GM19395 (cell line): ENCODE measurements around the gene CYP2C19.
"Not testable (repeated sequence)": the region's sequence is repeated elsewhere in the genome, so short reads cannot be mapped to it uniquely, and the experiment has no call there.

Experiments used
- ATAC-seq: cut with Tn5 transposase; IDR thresholded peaks from one replicate; pipeline ENCODE4 v1.9.1; 2021; ENCODE audit warnings: mild to moderate bottlenecking, moderate library complexity; ENCODE audit not compliant: unreplicated experiment

CYP2C19 gene

DNA sequence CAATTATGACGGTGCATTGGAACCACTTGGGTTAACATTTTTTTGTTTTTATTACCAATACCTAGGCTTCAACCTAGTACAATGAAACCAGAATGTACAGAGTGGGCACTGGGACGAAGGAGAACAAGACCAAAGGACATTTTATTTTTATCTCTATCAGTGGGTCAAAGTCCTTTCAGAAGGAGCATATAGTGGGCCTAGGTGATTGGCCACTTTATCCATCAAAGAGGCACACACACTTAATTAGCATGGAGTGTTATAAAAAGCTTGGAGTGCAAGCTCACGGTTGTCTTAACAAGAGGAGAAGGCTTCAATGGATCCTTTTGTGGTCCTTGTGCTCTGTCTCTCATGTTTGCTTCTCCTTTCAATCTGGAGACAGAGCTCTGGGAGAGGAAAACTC is at the start of gene CYP2C19:
Gene CYP2C19 (plus strand): TSS at position 289 of the 400 bp plus-strand sequence. CDS start 25 bp downstream, at position 314.
- ATAC-seq = no peak

DNA sequence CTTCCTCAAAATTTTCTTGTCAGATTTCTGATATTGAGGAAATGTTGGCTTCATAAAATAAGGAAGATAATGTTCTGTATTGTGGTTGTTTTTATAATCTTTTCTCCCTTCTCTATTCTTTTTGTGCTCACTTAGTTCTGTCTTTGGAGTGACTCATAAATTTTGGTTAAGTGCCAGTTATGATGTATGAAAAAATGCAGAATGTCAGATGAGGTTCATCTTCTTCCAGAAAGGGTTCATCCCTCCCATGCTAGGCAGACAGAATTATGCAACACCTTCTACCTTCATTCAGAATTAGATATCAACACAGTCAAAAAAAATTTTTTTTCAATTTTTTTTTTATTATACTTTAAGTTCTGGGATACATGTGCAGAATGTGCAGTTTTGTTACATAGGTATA is 36.6 kb upstream of the CYP2C19 start:
- ATAC-seq = no peak

DNA sequence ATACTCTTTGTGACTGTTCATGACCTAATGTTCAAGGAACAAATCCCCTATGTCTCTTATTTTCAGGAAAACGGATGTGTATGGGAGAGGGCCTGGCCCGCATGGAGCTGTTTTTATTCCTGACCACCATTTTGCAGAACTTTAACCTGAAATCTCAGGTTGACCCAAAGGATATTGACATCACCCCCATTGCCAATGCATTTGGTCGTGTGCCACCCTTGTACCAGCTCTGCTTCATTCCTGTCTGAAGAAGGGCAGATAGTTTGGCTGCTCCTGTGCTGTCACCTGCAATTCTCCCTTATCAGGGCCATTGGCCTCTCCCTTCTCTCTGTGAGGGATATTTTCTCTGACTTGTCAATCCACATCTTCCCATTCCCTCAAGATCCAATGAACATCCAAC is 27.3 kb upstream of the CYP2C19 start:
- no peak for ATAC-seq

DNA sequence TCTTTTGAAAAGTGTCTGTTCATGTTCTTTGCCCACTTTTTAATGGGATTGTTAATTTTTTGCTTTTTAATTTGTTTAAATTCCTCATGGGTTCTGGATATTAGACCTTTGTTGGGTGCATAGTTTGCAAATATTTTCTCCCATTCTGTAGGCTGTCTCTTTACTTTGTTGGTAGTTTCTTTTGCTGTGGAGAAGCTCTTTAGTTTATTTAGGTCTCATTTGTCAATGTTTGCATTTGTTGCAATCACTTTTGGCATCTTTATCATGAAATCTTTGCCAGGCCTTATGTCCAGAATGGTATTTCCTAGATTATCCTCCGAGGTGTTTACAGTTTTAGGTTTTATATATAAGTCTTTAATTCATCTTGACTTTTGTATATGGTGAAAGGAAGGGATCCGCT is 23.9 kb upstream of the CYP2C19 start:
- no peak for ATAC-seq

DNA sequence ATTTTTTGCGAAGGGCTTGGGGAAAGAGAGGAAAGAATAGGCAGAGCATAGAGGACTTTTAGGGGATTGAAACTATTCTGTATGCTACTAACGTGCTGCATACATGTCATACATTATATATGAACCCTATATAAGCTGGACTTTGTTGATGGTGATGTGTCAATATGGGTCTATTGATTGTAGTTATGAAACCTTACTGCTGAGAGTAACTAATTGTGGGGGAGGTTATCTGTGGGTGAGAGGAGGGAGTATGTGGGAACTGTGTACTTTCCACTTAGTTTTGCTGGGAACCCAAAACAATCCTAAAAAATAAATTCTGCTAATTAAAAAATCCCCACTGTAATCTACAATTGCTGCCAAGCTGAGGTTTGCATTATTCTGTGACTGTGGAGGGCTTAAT is 15.3 kb upstream of the CYP2C19 start:
- ATAC-seq = no peak

DNA sequence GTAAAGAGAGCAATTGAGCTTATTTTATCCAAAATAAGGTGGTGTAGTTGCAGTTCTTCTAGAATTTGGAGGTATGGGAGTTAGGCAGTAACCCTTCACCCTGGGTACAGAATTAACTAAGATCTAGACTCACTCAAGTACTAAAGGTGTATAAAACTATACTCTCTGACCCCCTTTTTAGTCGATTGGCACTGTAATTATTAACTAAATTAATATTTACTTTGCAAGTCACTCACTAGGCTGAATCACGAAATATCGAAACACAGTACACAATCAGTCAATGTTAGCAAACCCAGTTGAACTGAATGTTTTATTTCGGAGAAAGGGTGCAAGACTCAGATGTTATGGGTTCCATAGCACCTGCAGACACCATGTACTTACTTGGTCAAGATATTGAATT is 14.6 kb upstream of the CYP2C19 start:
- ATAC-seq = no peak

DNA sequence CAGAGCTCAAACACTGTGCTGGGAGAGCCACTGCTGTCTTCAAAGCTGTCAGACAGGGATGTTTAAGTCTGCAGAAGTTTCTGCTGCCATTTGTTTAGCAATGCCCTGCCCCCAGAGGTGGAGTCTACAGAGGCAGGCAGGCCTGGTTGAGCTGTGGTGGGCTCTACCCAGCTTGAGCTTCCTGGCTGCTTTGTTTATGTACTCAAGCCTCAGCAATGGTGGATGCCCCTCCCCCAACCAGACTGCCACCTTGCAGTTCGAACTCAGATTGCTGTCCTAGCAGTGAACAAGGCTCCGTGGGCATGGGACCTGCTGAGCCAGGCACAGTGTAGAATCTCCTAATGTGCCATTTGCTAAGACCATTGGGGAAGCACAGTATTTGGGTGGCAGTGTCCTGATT is 4.6 kb upstream of the CYP2C19 start:
- no peak for ATAC-seq

DNA sequence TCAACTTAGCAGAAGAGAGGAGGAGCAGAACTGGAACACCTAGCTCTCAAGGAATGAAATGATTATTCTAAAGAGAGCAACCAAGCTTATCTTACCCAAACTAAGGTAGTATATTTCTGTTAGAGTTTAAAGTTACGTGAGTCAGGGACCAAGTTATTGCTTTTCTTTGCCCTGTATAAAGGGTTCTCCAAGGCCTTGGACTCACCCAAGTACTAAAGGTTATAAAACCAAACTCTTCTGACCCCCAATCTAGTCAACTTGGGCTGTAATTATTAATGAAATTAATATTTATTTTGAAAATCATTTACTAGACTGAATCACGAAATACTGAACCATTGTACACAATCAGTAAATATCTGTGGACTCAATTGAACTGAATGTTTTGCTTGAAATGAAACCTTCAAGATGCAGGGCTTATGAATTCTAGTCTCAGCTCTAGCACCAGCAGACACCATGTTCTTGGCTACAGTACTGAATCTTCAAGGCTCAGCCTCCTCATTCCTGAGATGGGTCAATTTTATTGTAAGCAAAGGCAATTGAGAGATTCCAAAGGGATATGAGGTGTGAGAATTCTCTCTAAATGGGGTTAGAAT is 1.8 kb upstream of the CYP2C19 start:
- ATAC-seq = no peak

DNA sequence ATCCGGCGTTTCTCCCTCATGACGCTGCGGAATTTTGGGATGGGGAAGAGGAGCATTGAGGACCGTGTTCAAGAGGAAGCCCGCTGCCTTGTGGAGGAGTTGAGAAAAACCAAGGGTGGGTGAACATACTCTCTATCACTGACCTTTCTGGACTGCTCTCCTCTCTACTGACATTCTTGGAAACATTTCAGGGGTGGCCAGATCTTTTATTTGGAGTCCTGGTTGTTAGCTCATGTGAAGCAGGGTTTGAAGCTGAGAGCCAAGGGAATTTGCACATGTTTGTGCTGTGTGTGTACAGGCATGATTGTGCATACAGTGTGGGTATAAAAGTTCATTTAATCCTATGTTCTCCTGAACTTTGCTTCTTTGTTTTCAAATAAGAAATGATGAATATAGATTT is 12.9 kb downstream of the CYP2C19 start:
- ATAC-seq = not testable (repeated sequence)

DNA sequence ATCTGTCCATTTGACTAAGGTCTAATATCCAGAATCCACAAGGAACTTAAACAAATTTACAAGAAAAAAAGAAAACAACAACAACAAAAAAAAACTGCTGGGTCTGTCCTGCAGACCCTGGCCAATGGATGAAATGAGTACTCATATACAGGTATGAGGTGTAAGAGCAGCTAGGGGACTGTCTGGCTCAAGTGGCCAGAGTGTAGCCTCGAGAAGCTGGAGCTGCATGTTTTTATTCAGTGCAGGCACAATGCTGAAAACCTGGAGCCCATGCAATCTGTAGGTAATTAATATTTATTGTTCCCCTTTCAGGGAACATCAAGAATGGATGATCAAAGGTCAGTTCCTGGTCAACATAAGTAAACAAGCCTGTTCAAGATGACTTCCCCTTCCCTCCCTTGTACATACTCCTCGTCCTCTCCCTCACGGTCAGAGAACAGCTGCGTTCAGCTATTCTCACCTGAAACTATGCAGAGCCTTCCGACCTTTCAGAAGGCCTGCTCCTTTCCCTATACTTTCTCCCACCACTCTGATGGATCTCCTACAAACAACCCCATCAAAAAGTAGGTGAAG is 15.5 kb downstream of the CYP2C19 start:
- no peak for ATAC-seq

DNA sequence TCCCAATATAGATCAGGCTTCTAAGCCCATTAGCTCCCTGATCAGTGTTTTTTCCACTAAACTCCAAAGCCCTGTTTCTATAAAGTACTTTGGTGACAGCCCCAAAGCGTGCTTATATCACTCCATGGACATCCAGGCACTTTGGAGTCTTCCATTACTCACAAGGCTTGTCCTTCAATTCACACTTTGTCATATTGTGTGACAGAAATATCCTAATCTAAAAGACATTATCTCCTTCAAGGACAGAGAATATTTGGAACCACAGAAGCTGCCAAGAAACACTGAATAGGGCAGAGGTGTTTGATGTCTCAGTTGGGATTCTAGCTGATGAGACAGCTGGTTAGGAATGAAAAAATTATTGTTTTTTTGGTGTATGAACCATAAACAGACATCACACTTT is 18.4 kb downstream of the CYP2C19 start:
- no peak for ATAC-seq

DNA sequence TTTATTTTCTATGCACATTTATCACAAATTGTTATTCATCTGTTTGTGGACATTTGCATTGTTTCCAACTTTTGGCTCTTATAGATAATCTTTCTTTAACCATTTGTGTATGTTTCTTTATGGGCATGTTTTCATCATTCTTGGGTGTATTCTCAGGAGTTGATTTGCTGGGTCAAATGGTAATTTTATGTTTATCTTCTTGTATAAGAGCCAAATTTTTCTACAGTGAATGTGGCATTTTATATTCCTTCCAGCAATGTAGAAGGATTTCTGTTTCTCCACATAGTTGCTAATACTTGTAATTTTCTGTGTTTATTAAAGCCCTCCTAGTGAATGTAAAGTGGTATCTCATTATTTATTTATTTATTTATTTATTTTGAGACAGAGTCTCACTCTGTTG is 21.8 kb downstream of the CYP2C19 start:
- ATAC-seq = no peak

DNA sequence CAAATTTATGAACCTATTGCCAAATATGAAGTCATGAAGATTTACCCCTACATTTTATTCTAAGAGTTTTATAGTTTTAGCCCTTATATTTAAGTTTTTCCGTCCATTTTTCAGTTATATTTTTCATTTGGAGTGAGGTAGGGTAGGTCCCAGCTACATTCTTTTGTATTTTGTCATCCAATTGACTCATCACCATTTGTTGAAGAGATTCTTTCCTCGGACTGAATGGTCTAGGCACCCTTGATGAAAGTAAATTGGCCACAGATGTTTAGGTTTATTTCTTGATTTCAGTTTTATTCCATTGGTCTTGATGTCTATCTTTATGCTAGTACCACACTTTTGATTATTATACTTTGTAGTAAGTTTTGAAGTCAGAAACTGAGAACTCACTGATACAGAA is 22.7 kb downstream of the CYP2C19 start:
- ATAC-seq = no peak

DNA sequence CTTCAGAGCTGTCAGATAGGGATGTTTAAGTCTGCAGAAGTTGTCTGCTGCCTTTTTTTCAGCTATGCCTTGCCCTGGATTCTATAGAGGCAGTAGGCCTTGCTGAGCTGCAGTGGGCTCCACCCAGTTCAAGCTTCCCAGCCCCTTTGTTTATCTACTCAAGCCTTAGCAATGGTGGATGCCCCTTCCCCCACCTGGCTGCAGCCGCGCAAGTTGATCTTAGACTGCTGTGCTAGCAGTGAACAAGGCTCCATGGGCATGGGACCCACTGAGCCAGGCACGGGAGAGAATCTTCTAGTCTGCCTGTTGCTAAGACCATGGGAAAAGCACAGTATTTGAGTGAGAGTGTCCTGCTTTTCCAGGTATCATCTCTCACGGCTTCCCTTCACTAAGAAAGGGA is 38.1 kb downstream of the CYP2C19 start:
- not testable (repeated sequence) for ATAC-seq

DNA sequence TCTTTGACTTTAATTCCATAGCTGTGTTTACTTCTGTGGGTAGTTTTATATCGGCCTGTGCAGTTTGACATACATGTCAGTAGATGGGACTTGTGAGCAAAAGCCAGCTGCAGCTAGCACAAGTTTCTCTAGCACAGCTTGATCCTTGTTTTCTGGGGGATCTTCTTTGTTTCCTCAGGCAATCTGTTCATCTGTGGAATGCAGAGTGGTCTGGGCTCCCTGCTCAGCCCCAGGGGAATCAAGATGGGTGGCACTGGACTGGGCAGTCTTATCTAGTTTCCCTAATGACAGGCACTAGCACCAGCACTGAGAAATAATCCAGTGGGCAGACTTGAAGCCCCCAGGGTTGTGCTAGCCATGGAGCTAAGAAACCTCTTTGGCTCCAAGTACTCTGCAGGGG is 40.8 kb downstream of the CYP2C19 start:
- ATAC-seq = no peak

DNA sequence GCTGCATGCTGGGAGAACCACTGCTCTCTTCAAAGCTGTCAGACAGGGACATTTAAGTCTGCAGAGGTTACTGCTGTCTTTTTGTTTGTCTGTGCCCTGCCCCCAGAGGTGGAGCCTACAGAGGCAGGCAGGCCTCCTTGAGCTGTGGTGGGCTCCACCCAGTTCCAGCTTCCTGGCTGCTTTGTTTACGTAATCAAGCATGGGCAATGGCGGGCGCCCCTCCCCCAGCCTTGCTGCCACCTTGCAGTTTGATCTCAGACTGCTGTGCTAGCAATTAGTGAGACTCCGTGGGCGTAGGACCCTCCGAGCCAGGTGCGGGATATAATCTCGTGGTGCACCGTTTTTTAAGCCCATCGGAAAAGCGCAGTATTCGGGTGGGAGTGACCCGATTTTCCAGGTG is 67.5 kb downstream of the CYP2C19 start:
- ATAC-seq = not testable (repeated sequence)

DNA sequence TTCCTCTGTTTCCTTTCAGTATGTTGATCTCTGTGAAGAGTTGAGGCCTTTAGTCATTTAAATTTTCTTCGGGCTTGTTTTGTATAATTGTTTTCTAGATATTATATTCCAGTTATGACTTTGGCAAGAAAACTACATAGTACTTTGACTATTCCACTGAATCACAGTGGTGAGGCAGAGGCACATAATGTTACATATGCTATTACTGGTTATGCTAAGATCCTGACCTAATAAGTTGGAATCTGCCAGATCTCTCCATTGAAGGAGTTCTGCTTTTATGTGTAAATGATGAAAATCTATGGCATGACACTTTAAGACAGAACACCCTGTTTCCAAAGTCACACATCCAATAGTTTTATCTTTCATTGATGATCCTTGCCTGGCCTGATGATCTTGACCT is 83.7 kb downstream of the CYP2C19 start:
- no peak for ATAC-seq

DNA sequence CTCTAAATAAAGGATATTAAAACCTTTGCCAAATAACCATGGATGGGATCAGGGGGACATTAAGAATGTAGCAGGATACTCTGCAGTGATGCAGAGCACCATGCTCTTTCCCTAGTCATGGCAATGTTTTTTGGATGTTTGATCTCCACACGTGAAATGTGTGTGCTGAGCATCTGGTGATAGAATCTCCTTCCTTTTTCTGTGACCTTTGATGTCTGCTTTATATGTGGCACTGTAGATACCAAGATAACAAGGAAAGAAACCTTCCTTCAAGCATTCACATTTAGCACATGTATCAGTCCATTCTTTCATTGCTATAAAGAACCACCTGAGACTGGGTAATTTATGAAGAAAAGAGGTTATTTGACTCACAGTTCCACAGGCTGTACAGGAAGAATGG is 88.3 kb downstream of the CYP2C19 start:
- no peak for ATAC-seq

DNA sequence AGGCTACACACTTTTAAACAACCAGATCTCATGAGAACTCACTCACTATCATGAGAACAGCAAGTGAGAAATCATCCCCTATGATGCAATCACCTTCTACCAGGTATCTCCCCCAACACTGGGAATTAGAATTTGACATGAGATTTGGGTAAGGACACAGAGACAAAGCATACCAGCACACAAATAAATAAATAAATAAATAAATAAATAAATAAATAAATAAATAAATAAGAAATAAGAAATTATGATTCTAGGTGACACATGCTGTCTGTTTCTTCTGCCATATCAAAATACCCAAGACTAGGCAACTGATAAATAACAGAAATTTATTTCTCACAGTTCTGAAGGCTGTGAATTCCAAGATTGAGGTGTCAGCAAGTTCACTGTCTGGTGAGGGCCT is 88.8 kb downstream of the CYP2C19 start:
- no peak for ATAC-seq

DNA sequence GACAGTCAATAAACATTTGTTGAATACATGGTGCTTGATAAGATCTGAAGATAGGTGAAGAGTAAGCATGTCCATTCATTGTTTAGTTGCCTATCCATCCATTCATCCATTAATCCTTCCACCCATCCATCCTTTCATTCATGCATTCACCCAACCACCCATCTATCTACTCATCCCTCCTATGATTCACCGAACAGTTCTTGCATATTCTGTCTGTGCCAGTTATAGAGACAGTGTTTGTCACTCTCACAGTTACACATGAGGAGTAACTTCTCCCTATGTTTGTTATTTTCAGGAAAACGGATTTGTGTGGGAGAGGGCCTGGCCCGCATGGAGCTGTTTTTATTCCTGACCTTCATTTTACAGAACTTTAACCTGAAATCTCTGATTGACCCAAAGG is 90.0 kb downstream of the CYP2C19 start:
- ATAC-seq = no peak

DNA sequence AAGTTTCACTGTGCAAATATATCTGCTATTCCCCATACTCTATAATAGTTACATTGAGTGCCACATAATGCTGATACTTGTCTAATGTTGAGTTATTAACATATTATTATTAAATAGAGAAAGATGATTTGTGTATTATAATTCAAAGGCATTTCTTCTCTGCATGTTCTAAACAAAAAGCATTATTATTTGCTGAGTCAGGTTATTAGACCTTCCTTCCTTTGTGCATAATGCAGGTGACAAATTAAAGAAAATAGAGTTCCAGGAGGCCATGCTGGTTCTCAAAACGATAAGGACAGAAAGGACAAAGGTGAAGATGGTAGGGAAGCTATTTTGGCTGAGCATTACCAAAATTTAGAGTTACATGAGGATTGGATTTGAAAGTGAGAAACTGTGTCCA is 90.6 kb downstream of the CYP2C19 start:
- ATAC-seq = no peak

DNA sequence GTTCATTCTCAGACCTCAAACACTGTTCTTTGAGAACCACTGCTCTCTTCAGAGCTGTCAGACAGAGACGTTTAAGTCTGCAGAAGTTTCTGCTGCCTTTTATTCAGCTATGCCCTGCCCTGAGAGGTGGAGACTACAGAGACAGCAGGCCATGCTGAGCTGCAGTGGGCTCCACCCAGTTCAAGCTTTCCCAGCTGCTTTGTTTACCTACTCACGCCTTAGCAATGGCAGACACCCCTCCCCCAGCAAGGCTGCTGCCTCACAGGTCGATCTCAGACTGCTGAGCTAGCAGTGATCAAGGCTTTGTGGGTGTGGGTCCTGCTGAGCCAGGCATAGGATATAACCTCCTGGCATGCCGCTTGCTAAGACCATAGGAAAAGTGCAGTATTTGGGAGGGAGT is 95.5 kb downstream of the CYP2C19 start:
- no peak for ATAC-seq

DNA sequence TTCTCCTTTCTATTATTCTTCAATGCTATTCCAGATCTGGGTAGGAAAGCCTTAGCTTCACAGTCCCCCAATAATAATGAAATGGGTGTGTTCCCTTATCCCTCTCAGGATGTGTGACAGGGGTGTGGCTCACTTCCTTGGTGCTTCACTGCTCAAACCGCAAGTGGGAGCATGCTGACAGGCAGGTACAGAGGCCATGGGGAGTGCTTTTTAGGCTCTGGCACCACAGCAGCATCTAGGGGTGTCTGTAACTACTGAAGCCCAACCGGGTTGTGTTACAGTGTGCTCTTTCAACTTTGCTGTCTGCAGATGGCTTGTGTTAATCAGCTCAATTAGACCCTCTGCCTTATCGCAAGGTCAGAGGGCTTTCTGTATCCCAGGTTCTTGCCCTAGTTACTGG is 96.6 kb downstream of the CYP2C19 start:
- no peak for ATAC-seq
